ENCODE data around the gene CCDC13.

DNA sequence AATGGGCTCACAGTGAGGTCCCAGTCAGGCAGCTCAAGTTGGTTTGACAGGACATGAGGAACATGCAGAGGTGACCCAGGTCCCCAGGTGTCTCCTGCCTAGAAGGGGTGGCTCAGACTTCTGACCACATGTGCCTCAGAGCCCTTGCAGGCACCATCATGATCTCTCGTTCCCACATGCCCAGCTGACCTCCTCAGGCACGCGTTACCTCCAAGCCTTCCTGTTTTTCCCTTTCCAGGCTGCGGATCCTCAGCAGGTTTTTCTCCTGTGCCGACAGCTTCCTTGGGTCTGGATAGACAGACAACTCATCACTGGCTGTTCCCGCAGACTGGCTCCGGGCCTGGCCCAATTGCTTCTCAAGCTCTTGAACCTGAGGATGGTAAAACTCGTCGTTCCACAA is 30.4 kb downstream of the CCDC13 start:
- TF ChIP-seq CTCF (optimal IDR thresholded peaks at IDR 0.05 in 1 of 3, IDR thresholded peaks at IDR 0.05 in 1 of 3, conservative IDR thresholded peaks at IDR 0.05 in 1 of 3; ENCODE audit: extremely low read depth in 1 of 3, insufficient read depth in 2 of 3, low read length in 3 of 3), result no peak
- TF ChIP-seq EZH2 (IDR thresholded peaks at IDR 0.05; ENCODE audit: low read length), result no peak
